GM12878 (cell line): ENCODE measurements around the gene LRP1.
A peak's percentile ranks its signal among the peaks of the same experiment; 100 is the strongest.

ENCODE experiments used
- CREB1 ChIP-seq: IDR thresholded peaks from 2 replicates; pipeline ENCODE4 v1.6.1; 2012; ENCODE audit warnings: low read depth, mild to moderate bottlenecking, inconsistent platforms
- CREM ChIP-seq: IDR thresholded peaks from 2 replicates; pipeline ENCODE4 v1.6.1; 2014; ENCODE audit warnings: antibody characterized with exemption, low read depth
- MYC ChIP-seq: IDR thresholded peaks from 2 replicates; pipeline ENCODE4 v1.6.1; 2011; ENCODE audit warnings: mild to moderate bottlenecking, low read length, moderate library complexity, inconsistent platforms; ENCODE audit not compliant: insufficient read depth, insufficient replicate concordance, insufficient read length, severe bottlenecking
- POLR2A ChIP-seq: IDR thresholded peaks from 2 replicates; pipeline ENCODE4 v1.6.1; 2011; ENCODE audit warnings: low read depth, mild to moderate bottlenecking, low read length
- POLR2AphosphoS5 ChIP-seq: IDR thresholded peaks from 2 replicates; pipeline ENCODE4 v1.6.1; 2011; ENCODE audit warnings: mild to moderate bottlenecking, low read length, inconsistent platforms
- TF ChIP-seq, protein P1 (sequence below), 3 experiments: IDR thresholded peaks in 2 of 3; conservative IDR thresholded peaks in 1 of 3; 2 replicates each; pipeline ENCODE4 v1.5.1; 2011; ENCODE audit warnings: low read depth in 3 of 3, low read length in 3 of 3, mild to moderate bottlenecking in 3 of 3, control low read depth in 2 of 3, moderate library complexity in 2 of 3, inconsistent platforms in 1 of 3, mixed read lengths in 1 of 3; ENCODE audit not compliant: control insufficient read depth in 2 of 3, insufficient read depth in 1 of 3; ENCODE audit errors: extremely low read depth in 1 of 3

DNA sequence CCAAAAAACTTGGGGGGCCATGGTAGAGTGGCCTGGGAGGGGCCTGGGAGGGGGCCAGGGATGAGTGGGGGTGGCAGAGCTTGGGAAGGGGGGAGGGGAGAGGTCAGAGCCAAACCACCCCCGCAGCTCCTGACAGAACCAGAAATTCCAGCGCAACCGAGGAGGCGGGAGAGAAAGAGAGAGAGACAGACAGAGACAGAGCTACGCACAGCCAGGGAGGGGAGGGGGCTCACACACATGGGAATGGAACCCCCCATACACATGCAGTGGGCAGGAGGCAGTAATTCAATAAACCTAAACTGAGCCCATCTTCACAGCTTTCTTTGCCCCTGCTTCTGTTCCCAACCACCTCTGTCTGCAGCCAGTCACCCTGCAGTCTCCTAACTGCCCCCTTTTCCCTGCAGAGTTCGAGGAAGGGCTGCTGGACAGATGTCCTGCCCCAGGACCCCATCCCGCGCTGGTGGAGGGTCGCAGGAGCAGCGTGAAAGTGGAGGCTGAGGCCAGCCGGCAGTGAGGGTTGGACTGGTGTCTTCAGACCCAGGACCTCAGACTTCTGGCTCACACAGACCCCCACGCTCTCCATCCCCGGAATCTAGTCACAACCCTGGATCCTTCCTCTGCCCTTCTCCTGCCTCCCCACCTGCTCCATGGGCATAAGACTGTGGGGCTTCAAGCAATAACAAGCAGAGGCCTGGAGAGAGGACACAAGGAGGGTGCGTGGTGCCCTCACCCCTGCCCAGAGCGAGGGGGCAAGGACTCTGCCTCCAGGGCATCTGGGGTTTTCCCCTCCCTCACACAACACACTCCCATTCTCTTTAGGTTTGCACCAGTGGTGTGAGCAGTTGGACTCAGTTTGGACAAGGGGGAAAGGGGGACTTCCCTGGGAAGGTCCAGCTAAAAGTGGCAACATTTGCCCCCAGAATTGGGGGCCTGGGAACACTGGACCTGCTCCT is 33.8 kb upstream of the LRP1 start:
- TF ChIP-seq MYC (no peak), CREM (no peak), POLR2A (peak; percentile 29; the same call in 1 of the 2 replicates), CREB1 (no peak), POLR2AphosphoS5 (peak; percentile 80; the same call in 1 of the 2 replicates)
- TF ChIP-seq, protein P1, sequence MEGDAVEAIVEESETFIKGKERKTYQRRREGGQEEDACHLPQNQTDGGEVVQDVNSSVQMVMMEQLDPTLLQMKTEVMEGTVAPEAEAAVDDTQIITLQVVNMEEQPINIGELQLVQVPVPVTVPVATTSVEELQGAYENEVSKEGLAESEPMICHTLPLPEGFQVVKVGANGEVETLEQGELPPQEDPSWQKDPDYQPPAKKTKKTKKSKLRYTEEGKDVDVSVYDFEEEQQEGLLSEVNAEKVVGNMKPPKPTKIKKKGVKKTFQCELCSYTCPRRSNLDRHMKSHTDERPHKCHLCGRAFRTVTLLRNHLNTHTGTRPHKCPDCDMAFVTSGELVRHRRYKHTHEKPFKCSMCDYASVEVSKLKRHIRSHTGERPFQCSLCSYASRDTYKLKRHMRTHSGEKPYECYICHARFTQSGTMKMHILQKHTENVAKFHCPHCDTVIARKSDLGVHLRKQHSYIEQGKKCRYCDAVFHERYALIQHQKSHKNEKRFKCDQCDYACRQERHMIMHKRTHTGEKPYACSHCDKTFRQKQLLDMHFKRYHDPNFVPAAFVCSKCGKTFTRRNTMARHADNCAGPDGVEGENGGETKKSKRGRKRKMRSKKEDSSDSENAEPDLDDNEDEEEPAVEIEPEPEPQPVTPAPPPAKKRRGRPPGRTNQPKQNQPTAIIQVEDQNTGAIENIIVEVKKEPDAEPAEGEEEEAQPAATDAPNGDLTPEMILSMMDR (IDR thresholded peaks at IDR 0.05 in 2 of 3, conservative IDR thresholded peaks at IDR 0.05 in 1 of 3; ENCODE audit: control insufficient read depth in 2 of 3, extremely low read depth in 1 of 3, insufficient read depth in 1 of 3, low read depth in 3 of 3, low read length in 3 of 3): no peak
